HS-5 (cell line): ENCODE measurements around the gene DYSF.
"Not testable (repeated sequence)": the region's sequence is repeated elsewhere in the genome, so short reads cannot be mapped to it uniquely, and the experiment has no call there.

Experiments used
- DNase-seq: peaks from one replicate; pipeline ENCODE4 v3.0.0-alpha.2; 2012; ENCODE audit warnings: low read depth

The DYSF gene

DNA sequence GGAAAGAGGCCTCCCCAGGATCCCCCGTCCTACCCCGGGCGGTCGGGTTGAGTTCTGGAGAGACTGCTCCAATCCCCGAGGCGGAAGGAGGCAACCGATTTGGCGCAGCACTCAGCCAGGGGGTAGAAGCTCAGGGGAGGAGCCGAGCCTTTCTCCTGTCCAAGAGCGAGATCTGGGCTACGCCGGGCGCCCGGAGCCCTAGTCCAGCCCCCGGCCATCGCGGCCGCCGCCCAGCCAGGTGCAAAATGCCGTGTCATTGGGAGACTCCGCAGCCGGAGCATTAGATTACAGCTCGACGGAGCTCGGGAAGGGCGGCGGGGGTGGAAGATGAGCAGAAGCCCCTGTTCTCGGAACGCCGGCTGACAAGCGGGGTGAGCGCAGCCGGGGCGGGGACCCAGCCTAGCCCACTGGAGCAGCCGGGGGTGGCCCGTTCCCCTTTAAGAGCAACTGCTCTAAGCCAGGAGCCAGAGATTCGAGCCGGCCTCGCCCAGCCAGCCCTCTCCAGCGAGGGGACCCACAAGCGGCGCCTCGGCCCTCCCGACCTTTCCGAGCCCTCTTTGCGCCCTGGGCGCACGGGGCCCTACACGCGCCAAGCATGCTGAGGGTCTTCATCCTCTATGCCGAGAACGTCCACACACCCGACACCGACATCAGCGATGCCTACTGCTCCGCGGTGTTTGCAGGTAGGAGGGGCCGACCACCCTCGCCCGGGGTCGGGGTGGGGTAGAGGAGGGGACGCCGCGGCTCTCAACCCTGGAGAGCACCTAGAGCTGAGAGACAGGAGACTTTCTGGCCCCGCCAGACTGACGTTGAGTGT is at the start of gene DYSF:
DYSF (plus strand) TSS at position 158 of the 817 bp plus-strand sequence.
- no peak for DNase-seq

DNA sequence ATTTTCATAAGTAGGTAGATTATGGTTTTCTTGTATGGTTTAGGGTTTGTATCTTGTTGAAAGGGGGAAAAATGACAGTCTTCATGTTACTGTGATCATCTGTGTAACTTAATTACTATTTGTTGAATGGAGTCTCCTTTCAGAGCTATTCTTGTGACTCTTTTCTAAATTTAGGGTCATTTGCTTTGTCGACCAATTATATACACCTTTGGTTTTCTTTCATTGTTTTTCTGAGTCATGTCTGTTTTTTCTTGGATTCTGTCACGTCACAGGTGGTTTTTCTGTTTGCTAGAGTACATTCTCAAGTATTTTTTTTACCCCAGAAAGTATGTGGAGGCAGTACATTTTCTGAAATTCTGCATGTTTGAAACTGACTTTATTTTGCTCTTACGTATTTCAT is 43.8 kb upstream of the DYSF start:
- no peak for DNase-seq

DNA sequence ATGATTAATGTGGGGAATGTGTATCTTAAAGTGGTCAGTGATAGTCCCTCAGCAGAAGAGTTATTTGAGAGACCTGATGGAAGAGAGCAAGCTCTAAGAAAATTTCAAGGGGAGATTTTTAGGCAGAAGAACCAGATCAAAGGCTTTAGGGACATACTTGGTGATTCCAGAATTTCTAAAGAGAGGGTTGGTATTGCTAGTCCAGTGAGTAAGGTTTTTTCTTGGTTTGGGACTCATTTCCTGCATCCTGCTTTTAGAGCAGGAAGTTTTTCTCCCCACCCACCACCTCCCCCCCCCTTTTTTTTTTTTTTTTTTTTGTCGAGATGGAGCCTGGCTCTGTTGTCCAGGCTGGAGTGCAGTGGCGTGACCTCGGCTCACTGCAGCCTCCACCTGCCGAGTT is 42.7 kb upstream of the DYSF start:
- no peak for DNase-seq

DNA sequence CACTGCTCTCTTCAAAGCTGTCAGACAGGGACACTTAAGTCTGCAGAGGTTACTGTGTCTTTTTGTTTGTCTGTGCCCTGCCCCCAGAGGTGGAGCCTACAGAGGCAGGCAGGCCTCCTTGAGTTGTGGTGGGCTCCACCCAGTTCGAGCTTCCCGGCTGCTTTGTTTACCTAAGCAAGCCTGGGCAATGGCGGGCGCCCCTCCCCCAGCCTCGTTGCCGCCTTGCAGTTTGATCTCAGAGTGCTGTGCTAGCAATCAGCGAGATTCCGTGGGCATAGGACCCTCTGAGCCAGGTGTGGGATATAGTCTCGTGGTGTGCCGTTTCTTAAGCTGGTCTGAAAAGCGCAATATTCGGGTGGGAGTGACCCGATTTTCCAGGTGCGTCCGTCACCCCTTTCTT is 36.5 kb upstream of the DYSF start:
- DNase-seq: not testable (repeated sequence)

DNA sequence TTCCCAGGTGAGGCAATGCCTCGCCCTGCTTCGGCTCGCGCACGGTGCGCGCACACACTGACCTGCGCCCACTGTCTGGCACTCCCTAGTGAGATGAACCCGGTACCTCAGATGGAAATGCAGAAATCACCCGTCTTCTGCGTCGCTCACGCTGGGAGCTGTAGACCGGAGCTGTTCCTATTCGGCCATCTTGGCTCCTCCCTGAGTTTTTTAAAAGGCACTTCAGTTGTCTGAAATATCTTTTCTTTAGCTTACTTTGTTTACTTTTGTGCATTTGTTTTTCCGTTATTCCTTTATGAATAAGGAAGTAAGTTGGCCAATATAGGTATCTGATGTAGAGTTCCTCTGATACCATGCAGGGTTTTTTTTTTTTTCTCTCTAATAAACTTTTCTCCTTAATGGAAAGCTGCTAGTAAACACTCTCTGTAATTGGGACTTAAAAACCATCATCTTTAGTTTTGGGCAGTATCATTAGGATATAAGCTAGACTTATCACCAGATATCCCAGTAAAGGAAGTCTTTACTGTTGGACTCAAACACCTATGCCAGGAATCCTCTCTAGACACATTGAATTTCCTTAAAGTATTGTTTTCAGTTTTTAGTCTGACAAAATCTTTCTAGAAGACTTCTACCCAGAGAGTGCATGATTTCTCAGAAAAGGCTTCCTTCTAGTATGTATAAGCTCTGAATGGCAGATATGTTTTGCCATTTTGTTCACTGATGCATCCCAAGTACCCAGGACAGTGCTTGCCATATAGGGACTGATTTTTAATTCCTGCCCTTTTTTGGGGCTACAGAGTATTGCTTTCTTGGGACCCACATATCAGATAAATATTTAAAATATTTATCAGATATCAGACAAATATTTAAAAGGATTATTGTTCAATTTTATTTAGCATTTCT is 35.8 kb upstream of the DYSF start:
- no peak for DNase-seq

DNA sequence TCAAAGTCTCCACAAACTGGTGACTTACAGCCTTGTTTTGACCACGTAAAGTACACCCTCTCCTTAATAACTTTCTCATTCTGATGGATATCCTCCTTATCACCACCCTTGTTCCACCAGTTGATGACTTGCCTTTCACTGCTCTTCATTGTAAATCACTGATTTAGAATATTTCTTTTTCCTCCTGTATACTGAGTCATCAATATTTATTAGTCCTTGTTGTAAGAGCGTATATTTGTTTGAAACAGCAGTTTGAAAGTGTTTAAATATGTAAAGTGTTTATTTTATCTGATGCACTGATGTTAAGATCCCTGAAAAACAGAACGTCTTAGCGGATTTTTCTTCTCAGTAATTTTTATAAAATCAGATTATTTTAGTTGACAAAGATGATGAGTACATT is 34.2 kb upstream of the DYSF start:
- no peak for DNase-seq

DNA sequence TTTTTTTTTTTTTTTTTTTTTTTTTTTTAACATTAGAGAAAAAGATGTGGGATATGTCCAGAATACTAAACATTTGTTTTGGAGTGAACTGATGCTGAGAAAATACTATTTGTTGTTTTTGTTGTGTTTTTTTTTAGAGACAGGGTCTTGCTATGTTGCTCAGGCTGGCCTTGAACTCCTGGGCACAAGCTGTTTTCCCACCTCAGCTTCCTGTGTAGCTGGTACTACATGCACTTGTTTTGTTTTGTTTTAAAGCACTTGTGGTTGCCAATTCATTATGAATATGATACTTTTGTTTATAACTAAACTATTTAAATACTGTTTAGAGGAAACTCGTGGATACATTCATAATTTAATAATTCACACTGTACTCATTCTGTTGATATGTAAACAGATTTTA is 33.4 kb upstream of the DYSF start:
- no peak for DNase-seq

DNA sequence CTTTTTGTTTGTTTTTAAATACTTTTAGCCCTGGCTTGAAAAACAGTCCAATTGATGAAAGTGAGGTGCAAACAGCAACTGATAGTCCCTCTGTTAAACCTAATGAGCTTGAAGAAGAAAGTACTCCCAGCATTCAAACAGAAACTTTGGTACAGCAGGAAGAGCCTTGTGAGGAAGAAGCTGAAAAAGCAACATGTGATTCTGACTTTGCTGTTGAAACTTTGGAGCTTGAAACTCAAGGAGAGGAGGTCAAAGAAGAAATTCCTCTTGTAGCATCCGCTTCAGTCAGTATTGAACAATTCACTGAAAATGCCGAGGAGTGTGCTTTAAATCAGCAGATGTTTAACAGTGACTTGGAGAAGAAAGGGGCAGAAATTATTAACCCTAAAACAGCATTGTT is 30.6 kb upstream of the DYSF start:
- no peak for DNase-seq

DNA sequence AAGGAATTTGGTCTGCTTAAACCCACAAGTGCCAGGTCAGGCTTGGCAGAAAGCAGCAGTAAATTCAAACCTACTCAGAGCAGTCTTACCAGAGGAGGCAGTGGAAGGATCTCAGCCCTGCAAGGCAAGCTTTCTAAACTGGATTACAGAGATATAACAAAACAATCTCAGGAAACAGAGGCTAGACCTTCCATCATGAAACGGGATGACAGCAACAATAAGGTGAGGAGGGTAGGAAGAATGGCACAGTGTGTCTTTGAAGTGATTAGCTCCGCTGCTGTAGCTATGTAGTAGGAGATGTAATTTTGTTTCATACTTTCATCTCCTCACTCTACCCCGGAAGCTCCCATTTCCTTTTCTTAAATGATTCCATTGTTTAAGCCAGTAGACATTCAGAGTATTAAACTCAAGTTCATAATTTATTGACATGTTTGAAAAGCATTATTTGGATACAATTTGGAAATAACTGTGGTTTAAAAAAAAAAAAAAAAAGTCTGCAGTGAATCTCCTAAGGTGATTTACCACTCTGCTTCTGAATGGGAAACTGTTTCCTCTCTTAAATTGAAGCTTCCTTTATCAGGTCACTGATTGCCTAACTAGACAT is 29.4 kb upstream of the DYSF start:
- DNase-seq: no peak

DNA sequence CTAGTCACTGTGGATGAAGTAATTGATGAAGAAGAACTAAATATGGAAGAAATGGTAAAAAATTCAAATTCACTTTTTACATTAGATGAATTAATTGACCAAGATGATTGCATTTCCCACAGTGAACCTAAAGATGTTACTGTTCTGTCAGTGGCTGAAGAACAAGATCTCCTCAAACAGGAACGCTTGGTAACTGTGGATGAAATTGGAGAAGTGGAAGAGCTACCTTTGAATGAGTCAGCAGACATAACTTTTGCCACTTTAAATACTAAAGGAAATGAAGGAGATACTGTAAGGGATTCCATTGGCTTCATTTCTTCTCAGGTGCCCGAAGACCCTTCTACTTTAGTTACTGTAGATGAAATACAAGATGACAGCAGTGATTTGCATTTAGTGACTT is 26.6 kb upstream of the DYSF start:
- no peak for DNase-seq

DNA sequence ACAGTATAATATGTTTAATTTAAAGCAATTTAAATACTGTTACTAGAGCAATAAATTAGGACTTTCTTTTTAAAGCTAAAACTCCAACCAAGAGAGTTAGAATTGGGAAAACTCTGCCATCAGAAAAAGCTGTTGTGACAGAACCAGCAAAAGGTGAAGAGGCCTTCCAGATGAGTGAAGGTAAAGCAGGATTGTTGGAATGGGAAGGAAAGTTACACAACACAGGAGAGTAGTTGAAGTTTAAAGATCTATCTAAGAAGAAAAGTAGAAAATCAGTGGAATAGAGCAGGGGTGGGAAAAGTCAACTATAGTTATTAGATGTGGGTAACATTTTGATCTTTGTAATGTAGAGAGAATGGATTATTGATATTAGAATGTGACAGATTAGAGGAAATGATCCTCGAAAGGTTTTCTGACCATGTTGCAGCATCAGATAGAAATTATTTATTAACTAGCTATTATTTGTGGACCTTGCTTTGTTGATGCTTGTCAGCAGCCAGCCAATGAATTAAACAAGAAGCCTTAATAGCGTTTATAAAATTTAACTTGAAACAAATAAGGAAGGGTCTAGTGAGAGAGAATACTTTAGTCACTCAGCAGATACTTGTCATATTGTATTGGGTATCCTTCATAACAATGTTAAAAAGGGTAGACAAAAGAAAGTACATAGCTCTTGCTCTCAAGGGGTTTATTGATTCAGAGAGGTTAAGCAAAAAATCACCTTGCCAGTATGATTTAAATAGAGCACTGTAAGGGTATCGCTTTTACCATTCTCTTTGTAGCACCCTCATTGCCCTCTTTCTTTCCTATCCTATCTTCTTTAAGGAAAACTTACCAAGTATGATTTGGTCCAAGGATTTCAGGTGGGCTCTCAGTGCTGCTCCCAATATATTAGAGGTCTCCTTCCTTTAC is 24.6 kb upstream of the DYSF start:
- DNase-seq: no peak

DNA sequence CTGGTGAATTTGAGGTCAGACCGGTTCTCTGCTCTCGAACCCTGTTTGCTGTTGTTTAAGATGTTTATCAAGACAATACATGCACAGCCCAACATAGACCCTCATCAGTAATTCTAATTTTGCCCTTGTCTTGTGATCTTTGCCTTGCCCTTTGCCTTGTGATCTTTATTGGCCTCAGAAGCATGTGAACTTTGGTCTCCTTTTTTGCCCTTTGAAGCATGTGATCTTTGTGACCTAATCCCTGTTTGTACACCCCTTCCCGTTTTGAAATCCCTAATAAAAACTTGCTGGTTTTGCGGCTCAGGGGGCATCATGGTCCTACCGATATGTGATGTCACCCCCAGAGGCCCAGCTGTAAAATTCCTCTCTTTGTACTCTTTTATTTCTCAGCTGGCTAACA is 8.2 kb upstream of the DYSF start:
- DNase-seq: not testable (repeated sequence)

DNA sequence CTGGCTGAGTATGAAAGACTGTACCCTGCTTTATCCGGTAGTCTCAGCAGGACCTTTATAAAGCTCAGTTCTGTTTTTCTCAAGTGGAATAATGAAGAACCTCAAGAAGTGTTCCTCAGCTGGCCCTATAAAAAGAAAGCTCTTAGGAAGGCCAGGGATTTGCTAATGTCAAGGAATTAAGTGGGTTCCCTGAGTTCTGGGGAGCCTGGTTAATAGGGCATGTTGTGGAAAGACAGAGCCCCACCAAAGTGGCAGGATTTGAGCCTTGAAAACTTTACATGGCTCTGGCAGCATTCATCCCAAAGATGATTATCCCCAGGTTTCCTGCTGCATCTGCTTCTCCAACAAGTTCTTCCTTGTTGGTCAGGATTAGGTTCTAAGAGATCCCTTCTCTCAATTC is 6.9 kb upstream of the DYSF start:
- DNase-seq: no peak

DNA sequence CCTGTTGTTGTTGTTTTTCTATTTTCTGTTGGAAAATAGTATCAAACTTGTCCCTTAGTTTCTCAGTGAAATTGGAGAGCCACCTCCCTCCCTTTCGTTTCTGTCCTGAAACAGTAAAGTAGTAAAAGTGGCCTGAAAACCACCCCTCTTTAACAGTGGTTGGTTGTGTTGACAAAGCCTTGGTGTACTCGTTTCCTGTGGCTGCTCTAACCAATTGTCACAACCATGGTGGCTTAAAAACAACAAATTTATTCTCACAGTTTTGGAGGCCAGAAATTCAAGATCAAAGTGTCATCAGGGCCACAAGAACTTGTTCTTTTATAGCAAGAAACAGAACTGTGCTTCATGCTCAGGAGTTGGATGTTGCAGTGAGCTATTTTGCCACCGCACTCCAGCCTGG is 4.0 kb upstream of the DYSF start:
- DNase-seq: no peak

DNA sequence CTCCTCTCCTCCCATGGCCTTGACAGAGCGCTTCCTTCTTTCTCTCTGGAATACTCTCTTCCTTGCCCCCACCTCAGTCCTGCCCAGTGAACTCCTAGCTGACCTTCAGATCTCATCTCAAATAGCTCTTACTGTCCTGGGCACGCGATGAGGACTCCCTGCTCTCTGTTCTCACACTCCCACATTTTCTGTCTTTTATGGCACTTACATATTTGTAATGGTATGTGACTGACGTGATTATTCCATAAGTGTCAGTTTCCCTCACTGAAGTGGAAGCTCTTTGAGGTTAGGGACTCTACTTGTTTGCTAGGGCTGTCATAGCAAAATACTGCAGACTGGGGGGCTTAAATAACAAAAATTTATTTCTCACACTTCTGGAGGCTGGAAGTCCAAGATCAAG is 1.7 kb upstream of the DYSF start:
- DNase-seq: no peak

DNA sequence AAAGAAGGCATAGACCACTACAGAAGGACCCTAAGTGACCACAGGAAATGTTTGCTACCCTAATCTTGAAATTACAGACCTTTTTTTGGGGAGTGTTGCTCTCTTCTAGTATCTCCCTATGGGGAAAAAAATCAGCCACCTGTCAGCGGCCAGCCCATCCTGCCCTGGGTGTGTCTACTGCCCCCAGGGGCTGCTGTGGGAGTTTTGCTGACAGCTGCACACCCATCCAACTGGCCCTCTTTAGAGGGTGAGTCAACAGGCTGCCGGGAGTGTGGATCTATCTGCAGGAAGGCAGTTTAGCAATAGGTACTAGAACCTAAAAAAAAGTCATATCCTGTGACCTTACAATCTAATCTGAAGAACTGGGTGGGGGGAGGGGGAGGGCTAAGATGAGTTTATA is 796 bp upstream of the DYSF start:
- DNase-seq: peak; percentile 61

DNA sequence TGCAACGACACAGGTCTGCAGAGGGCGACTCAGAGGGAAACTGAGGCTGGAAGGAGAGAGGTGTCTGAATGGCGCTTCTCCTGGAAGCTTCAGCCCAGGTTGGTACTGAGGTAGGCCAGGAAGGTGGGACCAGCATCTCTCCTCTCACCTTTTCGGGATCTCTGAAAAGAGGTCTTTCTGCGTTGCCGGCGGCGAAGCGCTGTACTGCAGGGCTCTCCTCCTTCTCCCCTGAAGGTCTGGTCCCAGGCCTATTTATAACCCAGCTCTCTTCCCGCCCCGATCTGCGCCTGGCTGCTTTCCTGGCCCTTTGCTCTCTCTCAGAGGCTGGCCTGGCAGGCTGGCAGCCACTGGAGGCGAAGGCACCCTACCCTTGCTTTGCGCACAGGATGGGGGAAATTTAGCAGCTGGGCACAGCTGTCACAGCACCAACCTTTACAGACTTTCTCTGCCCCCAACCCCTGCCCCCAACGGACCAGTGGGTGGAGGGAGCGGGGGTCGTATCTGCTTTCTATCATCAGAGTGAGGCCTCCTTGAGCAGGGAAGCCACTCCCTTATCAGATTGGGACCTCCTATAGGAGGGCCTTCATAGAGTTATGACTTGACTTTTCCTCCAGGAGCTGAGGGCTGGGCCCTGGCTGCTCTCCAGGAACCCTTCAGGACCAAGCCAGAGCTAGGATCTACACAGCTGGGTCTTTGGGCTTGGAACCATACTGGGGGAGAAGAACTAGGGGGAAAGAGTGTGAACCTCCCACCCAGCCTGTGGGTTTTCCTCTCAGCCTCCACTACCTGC is 1.1 kb downstream of the DYSF start:
- no peak for DNase-seq

DNA sequence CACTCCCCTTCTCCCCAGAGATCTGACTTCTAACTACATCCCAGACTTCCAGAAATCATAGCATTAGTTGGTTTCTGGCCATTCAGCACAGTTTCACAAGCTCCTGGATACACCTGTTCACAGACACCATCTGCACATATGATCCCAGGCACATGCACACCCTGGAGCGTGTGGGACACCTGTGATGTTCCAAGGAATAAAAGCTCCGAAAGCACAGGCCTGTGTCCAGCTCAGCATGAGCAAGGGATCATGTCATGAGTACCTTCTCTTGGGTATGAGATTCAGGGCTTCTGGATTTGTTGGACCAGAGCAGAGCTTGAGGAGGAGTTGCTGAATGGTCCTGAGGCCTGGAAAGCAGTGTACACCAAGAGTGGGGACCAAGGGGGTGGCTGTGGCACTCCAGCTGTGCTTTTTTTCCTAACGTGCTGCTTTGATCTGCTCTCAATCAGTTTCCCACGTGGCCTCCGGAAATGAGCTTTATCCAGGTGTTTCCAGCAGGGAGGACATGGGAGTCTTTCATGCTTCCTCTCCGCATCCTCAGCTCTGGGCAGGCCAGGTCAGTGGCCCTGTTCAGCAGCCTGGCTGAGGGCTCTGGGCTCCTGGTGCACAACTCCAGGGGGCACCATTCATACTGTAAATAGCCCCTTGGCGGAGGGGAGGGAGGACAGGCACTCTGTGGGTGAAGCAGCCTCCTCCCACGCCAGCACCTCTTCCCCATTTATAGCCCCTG is 1.8 kb downstream of the DYSF start:
- DNase-seq: no peak

DNA sequence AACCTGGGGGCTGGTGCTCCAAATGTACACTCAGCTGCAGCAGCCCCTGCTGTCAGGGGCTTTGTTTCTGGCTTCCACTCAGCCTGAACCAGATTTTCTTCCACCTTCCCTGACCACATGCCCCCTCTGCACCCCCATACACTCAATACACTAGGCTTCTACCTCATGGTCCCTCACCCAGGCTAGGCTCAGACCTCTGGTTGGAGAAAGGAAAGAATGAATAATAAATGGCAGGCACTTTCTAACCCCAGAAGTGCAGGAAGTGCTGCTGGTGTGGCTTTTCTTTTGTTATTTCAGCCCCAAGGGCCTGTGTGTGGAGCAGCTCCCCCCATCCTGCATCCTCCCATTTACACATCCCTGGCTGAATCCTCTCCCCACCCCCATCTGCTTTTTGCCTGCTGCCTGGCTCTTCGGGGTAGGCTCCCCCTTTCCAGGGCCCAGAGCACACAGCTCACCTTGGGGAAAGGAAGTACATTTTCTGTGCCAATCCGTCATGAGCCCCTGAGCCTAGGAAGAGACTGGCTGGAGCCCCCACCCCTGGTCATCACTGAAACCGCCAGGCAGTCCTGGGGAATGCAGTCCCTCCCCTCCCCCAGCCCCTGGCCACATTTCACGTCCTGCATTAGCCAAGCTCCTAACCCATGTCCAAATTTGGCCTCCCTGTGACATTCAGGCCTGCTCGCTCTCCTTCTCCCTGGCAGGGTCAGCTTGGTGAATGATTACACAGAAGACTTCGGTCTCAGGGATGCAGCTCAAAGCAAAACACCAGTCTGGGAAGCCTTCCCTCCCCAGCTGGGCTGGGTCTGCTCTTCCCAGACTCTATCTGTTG is 2.6 kb downstream of the DYSF start:
- DNase-seq: no peak
